ENCODE data around the gene UBQLN4. TPM values are rescaled to one million over a fixed set of nuclear protein-coding genes. Genes with fewer than 3 reads are reported as not detected.
A peak's percentile ranks its signal among the peaks of the same experiment; 100 is the strongest.

The UBQLN4 gene
- total and polyA plus RNA-seq, 9 of the 15 experiments (the other 6 are each of a cell fraction or from before 2014, with no cell fraction given): 13.5 to 65.5 (median 37.0) TPM

DNA sequence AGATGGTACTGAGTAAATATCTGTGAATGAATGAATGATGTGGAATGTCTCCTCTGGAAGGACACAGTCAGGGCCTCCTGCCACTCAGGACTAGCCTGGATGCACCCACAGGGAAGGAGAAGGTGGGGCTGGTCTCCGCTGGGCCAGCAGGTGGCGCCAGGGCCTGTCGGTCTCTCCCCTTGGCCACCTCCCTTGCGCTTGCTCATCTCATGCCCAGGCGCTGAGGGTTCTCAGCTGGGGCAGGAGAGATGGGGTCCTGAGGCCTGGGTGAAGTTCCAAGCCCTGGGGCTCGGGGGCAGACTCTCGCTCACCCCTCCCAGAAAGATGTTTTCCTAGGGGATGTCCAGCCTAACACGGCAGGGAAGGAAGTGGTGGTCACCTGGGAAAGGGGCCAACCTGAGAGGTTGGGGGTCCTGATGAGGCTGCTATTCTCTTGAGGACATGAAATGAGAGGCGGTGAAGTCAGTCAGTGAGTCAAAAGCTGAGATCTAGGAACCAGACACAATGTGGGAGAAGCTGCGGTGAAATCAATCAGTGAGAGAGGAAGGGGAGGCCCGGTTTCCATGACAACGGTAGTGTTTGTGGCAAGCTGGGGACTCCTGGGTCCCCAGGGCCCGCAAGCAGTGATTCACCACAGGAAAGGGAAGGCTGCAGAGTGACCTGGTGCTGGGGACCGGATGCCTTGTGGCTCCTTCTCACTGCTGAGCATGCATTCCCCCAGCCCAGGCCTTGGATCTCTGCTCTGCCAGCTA lies 43.2 kb upstream of the UBQLN4 start (continued):
- TF ChIP-seq POLR2A (conservative IDR thresholded peaks at IDR 0.05): no peak
- TF ChIP-seq XRCC5 (IDR thresholded peaks at IDR 0.05; ENCODE audit: low read depth, low read length): peak; percentile 78; the same call in 1 of the 2 replicates
- peak; percentile 64; the same call in 1 of the 2 replicates for TF ChIP-seq ZNF24 (IDR thresholded peaks at IDR 0.05)
- TF ChIP-seq ZBED1 (IDR thresholded peaks at IDR 0.05): no peak
- TF ChIP-seq HDAC1 (IDR thresholded peaks at IDR 0.05): 0 out of 4 replicates have a peak, but pooled peaks of 1 of the 2 experiments have one; percentile 8
- TF ChIP-seq ETS2 (tag; IDR thresholded peaks at IDR 0.05; ENCODE audit: borderline replicate concordance, poor library complexity, severe bottlenecking): no peak
- no peak for TF ChIP-seq FOXJ3 (CRISPR knock-in tag; IDR thresholded peaks at IDR 0.05)
- no peak for TF ChIP-seq YBX1 (IDR thresholded peaks at IDR 0.05)
- TF ChIP-seq JUND (IDR thresholded peaks at IDR 0.05; ENCODE audit: borderline replicate concordance, low read depth, low read length): peak; percentile 68; the same call in 1 of the 2 replicates
- peak; percentile 28; the same call in 1 of the 3 replicates for TF ChIP-seq JUND (tag; IDR thresholded peaks at IDR 0.05; ENCODE audit: borderline replicate concordance, low read depth, low read length)
- peak; percentile 82 for TF ChIP-seq CTCFL (IDR thresholded peaks at IDR 0.05; ENCODE audit: borderline replicate concordance, insufficient read depth, low read depth, low read length, poor library complexity, severe bottlenecking)
- no peak for TF ChIP-seq RFX5 (IDR thresholded peaks at IDR 0.05; ENCODE audit: low read depth, low read length)
- TF ChIP-seq CREB3 (tag; conservative IDR thresholded peaks at IDR 0.05; ENCODE audit: low read depth): no peak
- TF ChIP-seq YY1 (IDR thresholded peaks at IDR 0.05; ENCODE audit: borderline replicate concordance in 1 of 3, control insufficient read depth in 1 of 3, extremely low read depth in 1 of 3, insufficient read depth in 3 of 3, insufficient read length in 1 of 3, insufficient replicate concordance in 2 of 3, low read depth in 1 of 3, low read length in 2 of 3): peak in 1 of 3 experiments; percentile 14
- 0 out of 2 replicates have a peak, but pooled peaks have one; percentile 28 for TF ChIP-seq SREBF1 (IDR thresholded peaks at IDR 0.05; ENCODE audit: borderline replicate concordance, low read depth, low read length)
- TF ChIP-seq RB1 (IDR thresholded peaks at IDR 0.05; ENCODE audit: low read depth): peak; percentile 82
- TF ChIP-seq NFXL1 (CRISPR knock-in tag; IDR thresholded peaks at IDR 0.05): no peak
- 0 out of 2 replicates have a peak, but pooled peaks have one; percentile 41 for TF ChIP-seq MYC (IDR thresholded peaks at IDR 0.05; ENCODE audit: low read depth, low read length)
- TF ChIP-seq MYC (CRISPR knock-in tag; IDR thresholded peaks at IDR 0.05; ENCODE audit: borderline replicate concordance, low read depth): no peak
- peak; percentile 39; the same call in 1 of the 2 replicates for TF ChIP-seq SIN3B (IDR thresholded peaks at IDR 0.05; ENCODE audit: low read depth)
- TF ChIP-seq, protein P1, sequence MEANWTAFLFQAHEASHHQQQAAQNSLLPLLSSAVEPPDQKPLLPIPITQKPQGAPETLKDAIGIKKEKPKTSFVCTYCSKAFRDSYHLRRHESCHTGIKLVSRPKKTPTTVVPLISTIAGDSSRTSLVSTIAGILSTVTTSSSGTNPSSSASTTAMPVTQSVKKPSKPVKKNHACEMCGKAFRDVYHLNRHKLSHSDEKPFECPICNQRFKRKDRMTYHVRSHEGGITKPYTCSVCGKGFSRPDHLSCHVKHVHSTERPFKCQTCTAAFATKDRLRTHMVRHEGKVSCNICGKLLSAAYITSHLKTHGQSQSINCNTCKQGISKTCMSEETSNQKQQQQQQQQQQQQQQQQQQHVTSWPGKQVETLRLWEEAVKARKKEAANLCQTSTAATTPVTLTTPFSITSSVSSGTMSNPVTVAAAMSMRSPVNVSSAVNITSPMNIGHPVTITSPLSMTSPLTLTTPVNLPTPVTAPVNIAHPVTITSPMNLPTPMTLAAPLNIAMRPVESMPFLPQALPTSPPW (CRISPR knock-in tag; IDR thresholded peaks at IDR 0.05): peak; percentile 51; the same call in 1 of the 2 replicates
- TF ChIP-seq KLF6 (CRISPR knock-in tag; IDR thresholded peaks at IDR 0.05; ENCODE audit: borderline replicate concordance): peak; percentile 93
- TF ChIP-seq HEY1 (CRISPR knock-in tag; IDR thresholded peaks at IDR 0.05; ENCODE audit: borderline replicate concordance): no peak
- no peak for TF ChIP-seq ZNF12 (CRISPR knock-in tag; IDR thresholded peaks at IDR 0.05)
